HTERT RPE-1 (cell line): ENCODE measurements around the gene SLC6A17.

Experiments used
- in situ Hi-C: fragments of 300-500 bp; cut with MboI; formaldehyde crosslinking; loops from 4 replicates; pipeline ENCODE4 v1.14.3; 2020; ENCODE audit warnings: low sequenced_read_pairs

The SLC6A17 gene

DNA sequence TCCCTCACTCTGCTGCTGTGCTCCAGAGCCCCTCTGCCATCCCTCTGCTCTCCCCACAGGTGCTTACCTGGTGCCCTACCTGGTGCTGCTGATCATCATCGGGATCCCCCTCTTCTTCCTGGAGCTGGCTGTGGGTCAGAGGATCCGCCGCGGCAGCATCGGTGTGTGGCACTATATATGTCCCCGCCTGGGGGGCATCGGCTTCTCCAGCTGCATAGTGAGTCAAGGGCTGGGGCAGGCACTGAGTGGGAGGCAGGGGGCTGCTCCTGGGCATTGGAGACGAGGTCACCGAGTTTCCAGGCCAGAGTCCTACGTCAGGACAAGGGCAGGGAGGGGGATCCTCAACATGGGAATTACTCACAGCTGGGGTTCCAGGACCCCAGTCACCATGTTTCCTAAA is 21.7 kb downstream of the SLC6A17 start:
- in situ Hi-C loops: no loop called here

DNA sequence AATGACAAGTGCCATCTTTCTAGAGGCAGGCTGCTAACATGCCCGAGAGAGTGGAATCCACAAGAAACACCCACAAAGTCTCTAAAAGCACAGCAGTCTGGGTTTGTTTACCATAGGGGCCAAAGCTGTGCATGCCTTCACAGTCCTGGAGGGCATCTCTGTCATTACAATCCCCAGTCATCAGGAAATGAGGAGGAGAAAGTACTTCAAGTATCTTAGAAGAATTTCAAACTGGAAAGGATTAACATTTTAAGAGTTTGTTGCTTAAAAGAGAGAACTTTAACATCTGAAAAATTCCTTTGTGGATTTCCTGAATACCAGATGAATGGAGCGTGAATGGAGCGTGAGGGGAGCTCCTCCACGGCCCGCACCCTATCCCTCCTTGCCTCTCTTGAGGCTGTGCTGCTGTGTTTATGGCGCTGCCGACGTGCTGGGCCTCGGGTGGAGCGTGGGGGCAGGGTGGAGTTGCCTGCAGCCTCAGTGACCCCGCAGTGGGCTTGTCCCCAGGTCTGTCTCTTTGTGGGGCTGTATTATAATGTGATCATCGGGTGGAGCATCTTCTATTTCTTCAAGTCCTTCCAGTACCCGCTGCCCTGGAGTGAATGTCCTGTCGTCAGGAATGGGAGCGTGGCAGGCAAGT is 23.3 kb downstream of the SLC6A17 start:
- in situ Hi-C loops: no loop called here

DNA sequence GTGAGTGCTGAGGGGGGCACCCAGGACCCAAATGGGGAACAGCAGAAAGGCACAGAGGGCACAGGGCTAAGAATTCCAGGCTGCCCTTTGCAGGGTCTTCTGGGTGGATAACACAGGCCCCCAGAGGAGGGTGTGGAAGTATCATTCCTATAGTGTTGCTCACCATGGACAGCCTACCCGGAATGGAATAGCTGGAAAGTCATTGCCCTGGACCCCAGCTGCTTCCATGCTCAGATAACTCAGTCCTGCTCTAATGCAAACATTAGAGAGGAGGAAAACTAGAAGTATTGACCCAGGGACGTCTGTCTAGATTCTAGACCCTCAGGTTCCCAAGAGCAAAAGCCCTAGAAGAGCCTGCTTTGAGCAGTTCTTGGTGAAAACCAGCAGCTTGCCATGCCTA is 24.7 kb downstream of the SLC6A17 start:
- in situ Hi-C loops: no loop called here

DNA sequence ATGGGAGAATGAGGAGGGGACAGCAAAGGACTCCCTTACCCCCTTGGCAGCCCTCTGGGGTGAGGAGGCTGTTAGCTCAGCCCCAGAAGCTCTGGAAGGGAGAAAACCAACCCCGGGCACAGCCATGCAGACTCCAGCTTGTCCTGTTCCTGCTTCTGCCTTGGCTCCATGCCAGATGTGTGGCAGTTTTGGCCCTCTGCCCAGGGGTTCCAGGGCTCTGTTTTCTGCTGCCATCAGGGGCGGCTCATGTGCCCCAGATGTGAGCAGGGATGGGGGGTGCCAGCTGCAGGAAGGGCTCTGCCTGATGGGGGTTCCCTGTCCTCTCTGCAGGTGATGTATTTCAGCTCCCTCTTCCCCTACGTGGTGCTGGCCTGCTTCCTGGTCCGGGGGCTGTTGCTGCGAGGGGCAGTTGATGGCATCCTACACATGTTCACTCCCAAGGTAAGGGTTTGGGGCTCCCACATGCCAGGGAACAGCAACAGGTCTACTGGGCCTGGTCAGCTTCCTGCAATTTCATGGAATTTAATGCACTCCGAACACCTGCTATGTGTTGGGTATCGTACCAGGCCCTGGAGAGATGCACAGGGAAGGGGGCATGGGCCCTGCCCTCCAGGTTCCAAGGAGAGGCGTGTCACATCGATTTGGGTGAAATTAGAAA is 26.1 kb downstream of the SLC6A17 start:
- in situ Hi-C loops: no loop called here

DNA sequence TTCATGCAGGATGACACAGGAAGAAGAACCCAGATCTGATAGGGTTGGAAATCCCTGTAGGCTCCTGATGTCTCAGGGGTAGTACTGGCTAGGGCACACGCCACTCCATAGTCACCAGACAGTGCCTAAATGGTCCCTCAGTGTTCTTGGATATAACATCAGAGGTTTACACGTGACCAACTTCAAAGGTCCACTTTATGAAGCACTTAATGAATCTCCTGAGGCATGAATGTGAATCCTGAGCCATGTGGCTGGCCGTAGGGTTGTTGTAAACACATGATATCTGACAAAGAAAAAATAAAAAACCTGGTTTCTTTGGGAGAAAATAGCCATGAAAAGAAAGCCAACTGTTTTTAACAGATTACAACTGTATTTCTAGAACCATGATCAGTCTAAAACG is 27.5 kb downstream of the SLC6A17 start:
- in situ Hi-C loops: no loop called here

DNA sequence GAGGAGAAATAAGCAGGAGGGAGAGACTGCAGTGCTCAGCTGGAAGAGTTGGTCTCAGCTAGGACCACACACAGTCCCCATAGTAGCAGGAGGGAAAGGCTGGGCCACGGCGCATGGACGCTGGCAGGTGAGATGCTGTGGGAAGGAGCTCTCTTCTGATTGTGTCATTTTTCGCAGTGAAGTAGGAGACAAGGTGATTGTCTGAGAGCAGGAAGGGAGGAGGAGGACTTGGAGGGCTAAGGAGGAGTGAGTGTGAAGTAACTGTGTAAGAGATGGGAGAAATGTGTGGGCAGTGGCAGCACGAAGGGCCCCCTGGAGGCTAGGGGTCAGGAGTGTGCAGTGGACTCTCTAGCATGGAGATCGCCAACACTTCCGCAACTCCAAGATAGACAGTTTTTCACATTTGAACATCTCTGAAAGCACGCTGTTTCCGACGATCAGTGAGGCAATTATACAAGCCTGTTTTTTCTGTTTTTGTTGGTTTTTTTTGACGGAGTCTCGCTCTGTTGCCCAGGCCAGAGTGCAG is 33.4 kb downstream of the SLC6A17 start:
- in situ Hi-C loops: no loop called here

DNA sequence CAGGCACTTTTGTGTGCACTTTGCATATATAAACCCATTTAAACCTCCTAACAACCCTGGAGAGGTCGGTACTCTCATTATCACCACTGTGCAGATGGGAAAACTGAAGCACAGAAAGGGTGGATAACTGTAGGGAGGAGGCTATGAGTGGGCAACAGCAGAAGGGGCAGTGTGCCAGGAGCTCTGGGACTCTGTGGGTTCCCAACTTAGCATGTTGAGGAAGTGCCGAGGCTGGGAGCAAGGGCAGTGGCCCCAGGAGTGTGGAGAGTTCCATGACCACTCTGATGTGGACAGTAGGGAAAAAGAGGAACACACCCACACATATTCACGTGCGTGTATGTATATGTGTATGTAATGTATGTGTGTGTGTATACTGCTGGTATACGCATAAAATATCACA is 34.2 kb downstream of the SLC6A17 start:
- in situ Hi-C loops: no loop called here

DNA sequence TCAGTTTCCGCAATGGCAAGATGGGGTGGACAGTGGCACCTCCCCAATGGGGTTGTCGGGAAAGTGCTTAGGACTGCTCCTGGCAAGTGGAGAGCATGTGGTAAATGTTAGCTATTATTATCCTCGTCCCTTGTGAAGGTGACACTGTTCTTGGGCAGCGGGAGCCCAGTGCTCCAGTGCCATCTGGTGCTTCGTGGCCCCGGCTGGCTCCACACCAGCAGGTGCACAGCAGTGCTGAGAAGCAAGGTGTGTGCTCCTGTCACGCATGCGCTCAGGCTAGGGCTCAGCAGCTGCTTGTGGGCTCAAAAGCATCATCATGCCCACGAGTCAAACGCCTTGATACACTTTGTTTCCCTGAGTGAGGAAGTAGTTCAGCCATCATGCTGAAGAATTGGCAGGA is 34.9 kb downstream of the SLC6A17 start:
- in situ Hi-C loops: no loop called here

DNA sequence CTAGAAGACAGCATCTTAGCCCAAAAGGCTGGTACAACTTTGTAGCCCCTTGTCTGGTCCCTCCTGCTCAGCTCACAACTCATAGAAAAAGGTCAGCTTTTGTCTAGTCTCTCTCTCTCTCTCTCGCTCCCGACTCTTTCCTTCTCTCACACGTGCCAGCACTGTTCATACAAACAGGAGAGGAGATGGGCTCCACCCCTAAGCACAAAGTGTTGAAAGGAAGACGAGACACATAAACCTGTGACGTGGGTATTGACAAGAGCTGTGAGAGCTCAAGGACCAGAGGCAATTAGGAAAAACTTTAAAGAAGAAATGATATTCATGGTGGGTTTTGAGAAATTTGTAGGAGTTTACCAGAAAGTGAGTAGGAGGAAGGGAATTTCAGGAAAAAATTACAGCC is 36.3 kb downstream of the SLC6A17 start:
- in situ Hi-C loops: no loop called here

DNA sequence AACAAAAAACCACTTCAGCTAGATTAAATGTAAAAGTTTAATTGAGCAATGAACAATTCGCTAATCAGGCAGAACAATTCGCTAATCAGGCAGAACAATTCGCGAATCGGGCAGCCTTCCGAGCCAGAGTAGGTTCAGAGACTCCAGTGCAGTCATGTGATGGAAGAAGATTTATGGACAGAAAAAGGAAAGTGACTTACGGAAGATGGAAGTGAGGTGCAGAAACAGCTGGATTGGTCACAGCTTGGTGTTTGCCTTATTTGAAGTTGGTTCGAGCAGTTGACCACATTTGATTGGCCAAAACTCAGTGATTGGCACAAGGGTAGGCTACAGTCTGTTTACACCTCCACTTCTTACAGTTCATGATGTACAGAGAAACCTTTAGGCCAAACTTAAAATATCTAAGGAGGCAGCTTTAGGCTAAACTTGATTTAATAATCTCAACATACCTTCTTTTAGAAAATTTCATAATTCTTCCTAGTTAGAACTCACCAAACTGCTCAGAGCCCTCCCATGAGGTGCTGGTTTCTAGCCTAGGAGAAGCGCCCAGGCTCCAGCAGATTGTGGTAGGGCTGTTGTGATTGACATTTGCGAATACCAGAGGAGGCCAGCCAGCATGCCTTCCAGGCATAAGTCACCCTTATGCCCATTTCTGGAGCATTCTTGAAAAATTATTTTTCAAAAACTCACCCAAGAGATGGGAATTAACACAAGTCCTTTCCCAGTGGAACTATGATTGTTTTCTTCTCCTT is 37.0 kb downstream of the SLC6A17 start:
- in situ Hi-C loops: no loop called here

DNA sequence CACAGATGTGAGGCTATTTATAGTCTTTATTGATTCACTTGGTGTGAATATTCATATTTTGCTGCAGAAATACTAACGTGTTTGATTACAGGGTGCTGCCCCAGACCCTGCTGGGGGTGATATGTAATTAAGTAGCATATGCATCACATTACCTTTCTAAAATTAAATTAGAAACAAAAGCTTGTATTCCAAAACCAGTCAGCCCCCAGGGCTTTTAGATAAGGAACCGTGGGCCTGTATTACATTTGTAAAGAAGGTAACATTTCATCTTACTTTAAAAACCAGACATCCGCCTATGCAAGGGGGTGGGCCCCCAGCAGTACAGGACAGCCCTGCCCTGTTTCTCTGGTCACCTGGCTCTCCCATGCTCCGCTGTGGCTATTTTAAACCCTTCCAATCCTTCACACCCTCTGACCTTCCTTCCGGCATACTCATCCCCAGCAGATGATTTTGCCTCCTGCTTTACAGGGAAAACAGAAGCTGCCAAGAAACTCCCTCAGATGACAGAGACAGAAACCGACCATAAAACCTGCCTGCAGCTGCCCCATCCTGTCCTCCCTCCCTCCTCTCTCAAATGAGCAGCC is 37.8 kb downstream of the SLC6A17 start:
- in situ Hi-C loops: no loop called here

DNA sequence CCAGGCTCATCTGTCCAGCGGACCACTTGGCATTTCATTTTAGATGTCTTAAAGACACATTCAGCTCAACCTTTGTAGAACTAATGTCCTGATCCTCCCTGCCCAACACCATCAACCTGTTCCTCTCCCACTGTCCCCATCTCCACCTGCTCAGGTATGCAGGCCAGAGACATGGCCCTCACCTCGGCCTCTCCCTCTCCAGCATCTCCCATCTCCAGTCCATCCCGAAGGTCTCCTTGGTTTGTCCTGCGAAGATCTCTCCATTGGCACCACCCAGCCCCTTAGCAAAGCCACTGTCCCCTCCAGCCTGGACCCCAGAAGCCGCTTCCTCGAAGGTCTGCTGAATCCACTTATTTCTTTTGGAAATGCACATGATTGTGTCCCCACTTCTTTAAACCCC is 38.9 kb downstream of the SLC6A17 start:
- in situ Hi-C loops: no loop called here

DNA sequence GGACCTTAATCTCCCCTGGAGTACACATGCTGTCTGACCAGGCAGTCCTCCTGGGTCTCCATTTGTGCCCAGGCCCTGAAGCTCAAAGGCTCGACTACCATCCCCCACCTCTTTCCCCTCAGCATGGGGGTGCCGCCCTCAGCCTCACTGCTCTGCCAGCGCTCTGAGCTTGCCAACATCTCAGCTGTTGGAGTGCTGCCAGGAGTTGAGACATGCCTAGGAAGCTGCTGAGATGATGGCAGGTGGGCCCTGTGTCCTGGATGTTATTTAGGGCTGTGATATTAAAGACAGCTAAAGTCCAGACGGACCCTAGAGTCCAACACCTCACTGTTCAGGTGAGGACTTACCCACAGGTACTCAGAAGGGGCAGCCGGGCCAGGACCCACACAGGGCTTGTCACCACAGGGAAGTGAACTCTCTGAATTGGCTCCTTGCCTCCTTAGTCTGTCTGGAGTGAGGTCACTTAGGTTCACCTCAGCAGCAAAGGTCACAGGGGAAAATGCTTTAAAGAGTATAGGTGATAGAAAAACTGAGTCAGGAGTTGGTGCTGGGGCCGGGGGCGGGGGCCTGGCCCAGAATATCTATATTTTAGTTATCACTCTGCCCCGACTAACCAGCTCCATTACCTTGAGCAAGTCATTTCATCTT is 40.1 kb downstream of the SLC6A17 start:
- in situ Hi-C loops: no loop called here

DNA sequence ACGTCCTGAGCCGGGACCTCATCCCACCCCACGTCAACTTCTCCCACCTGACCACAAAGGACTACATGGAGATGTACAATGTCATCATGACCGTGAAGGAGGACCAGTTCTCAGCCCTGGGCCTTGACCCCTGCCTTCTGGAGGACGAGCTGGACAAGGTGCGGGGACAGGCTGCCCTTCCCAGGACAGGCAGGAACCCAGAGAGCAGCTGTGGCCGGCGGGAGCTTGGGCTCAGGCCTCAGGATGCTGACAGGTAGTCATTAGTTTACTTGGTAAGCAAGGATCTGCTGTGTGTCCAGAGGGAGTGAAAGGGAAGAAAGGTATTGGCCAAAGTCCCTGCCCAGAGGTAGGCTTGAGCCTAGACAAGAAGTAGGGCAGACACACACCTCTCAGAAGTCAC is 42.2 kb downstream of the SLC6A17 start:
- in situ Hi-C loops: no loop called here

DNA sequence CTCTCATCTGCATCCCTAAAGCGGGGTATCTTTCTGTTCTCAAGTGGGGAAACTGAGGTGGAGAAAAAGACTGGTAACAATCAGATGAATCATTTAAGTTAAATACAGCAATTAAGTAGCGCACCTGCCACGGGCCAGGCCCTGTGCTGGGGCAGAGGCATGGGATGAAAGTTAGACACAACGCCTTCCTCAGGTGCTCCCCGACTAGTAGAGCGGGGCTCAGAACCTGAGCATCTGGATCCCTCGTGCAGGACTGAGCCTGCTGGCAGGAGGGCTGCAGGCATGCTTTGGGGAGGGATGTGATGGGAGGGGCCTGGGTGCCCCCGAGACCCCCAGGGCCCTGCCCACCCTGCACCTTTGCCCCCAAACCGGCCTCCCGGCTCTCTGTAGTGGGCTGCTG is 44.9 kb downstream of the SLC6A17 start:
- in situ Hi-C loops: no loop called here

DNA sequence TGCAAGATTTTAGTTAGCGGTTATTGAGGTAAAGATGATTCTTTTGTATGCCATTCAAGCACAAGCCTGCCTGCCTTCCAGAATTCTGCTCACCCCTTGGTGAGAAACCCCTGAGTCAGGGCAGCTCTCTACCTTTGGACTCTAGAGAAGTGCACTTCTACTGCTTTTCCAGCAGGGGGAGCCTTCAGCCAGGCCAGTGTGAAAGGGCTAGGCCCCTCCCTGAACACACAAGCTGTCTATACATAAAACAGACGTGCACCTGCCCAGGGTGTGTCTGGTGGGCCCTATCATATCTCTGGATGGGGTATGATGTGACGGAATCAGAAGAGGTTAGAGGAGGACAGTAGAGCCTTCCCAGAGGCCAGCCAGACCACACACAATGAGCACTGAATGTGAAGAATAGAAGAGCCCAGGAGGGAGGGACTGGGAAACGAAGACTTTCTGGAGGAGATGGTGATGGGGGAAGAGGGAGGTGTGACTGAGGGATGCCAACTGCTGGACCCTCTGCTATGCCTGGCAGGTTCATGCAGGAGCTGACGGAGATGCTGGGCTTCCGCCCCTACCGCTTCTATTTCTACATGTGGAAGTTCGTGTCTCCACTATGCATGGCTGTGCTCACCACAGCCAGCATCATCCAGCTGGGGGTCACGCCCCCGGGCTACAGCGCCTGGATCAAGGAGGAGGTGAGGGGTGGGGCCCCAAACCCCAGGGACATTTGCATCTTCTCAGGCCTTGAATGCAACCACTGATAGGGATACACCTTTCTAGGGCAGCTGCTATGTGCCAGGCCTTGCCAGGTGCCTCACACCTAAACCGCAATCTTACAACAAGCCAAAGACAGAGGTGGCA is 46.8 kb downstream of the SLC6A17 start:
- in situ Hi-C loops: no loop called here

DNA sequence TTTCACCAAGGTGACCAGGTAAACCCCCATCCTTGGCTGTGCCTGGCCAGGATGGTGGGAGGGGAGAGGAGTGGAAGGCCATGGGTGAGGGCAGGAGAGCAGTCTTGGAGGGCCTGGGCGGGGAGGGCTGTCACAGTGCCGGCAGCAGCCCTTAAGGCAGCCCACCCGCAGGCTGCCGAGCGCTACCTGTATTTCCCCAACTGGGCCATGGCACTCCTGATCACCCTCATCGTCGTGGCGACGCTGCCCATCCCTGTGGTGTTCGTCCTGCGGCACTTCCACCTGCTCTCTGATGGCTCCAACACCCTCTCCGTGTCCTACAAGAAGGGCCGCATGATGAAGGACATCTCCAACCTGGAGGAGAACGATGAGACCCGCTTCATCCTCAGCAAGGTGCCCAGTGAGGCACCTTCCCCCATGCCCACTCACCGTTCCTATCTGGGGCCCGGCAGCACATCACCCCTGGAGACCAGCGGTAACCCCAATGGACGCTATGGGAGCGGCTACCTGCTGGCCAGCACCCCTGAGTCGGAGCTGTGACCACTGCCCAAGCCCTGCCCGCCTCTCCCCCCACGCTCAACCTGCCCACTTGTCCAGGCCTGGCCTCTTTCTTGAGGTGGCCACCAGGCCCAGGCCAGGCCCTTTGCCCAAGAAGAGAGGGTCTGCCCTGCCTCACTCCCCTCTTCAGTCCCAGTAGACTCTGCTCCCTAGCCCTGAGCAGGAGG is 47.8 kb downstream of the SLC6A17 start:
- in situ Hi-C loops: no loop called here

DNA sequence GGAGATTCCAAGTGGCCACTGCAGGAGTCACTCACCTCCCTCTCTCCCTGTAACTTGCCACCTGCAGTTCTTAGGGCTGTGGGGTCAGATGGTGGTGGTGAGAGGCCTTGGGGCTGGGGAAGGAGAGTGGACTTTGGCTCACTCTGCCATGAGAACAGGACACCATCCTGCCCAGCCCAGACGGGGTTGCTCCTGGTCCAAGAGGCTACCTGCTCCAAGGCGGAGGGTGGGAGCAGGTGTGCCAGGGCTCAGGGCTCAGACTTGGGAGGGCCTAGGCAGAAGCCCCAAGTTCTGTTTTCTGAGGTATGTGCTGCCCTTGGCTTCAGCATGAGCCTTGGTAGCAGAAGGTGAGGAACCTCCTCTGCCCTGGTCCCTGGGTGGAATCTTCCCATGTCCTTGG is 48.5 kb downstream of the SLC6A17 start:
- in situ Hi-C loops: no loop called here

DNA sequence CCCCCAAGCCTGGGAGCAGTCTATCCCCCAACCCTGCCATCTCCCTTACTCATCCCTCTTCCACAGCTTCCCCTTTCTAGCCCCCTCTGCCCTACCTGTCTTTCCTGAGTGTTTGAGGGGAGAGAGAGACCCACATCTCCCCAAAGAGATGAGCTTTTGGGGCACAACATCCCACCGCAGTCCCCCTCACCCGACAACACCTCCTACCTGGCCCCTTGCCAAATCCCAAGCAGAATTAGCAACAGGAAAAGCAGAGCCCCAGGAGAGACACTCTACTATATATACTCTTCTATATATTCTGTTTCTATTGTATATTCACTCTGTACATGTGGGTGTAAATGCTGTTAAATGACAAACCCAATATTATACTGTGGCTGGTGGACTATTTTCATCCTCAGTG is 49.9 kb downstream of the SLC6A17 start:
- in situ Hi-C loops: loop anchor here (25.0 kb wide), 1 partner anchor 112 kb away; no protein-coding TSS in a partner anchor
